HepG2 (cell line): ENCODE measurements around the gene TOMM6. TPM values are rescaled to one million over a fixed set of nuclear protein-coding genes. Genes with fewer than 3 reads are reported as not detected.

ENCODE experiments used
- AHR ChIP-seq: IDR thresholded peaks from 2 replicates; pipeline ENCODE4 v1.6.1; 2018; ENCODE audit warnings: missing genetic modification reagents, missing compliant biosample characterization
- BRF2 ChIP-seq: sonication (generic); formaldehyde crosslinking; IDR thresholded peaks from 2 replicates; pipeline ENCODE4 v1.8.1; 2022; ENCODE audit warnings: mild to moderate bottlenecking, missing genetic modification reagents
- CENPBD1 ChIP-seq: sonication (generic); formaldehyde crosslinking; IDR thresholded peaks from 2 replicates; pipeline ENCODE4 v1.8.0; 2022; ENCODE audit warnings: missing genetic modification reagents, low read depth, mild to moderate bottlenecking, borderline replicate concordance
- DMAP1 ChIP-seq: IDR thresholded peaks from 2 replicates; pipeline ENCODE4 v1.6.1; 2016
- FOSL1 ChIP-seq: sonication (generic); formaldehyde crosslinking; IDR thresholded peaks from 2 replicates; pipeline ENCODE4 v1.9.0; 2021; ENCODE audit warnings: missing genetic modification reagents, borderline replicate concordance
- FOXK1 ChIP-seq: sonication (generic); formaldehyde crosslinking; IDR thresholded peaks from 2 replicates; pipeline ENCODE4 v1.4.0; 2020; ENCODE audit warnings: low read depth, missing genetic modification reagents, borderline replicate concordance
- KLF13 ChIP-seq: sonication (generic); formaldehyde crosslinking; IDR thresholded peaks from 2 replicates; pipeline ENCODE4 v1.4.0; 2020; ENCODE audit warnings: mild to moderate bottlenecking, missing genetic modification reagents
- SAP130 ChIP-seq: IDR thresholded peaks from 2 replicates; pipeline ENCODE4 v1.6.1; 2016; ENCODE audit warnings: low read depth
- TBX2 ChIP-seq: sonication (generic); formaldehyde crosslinking; IDR thresholded peaks from 2 replicates; pipeline ENCODE4 v1.5.0; 2020; ENCODE audit warnings: missing genetic modification reagents, mild to moderate bottlenecking, borderline replicate concordance
- TGIF2 ChIP-seq: IDR thresholded peaks from 2 replicates; pipeline ENCODE4 v1.6.1; 2016; ENCODE audit warnings: control low read depth, missing compliant biosample characterization
- ZBTB14 ChIP-seq: sonication (generic); formaldehyde crosslinking; IDR thresholded peaks from 2 replicates; pipeline ENCODE4 v1.4.0; 2020; ENCODE audit warnings: missing genetic modification reagents
- ZFX ChIP-seq: sonication (generic); formaldehyde crosslinking; IDR thresholded peaks from 2 replicates; pipeline ENCODE4 v1.4.0; 2020; ENCODE audit warnings: mild to moderate bottlenecking, low read depth, missing genetic modification reagents, moderate library complexity
- ZKSCAN5 ChIP-seq: sonication (generic); formaldehyde crosslinking; IDR thresholded peaks from 2 replicates; pipeline ENCODE4 v1.5.1; 2020; ENCODE audit warnings: mild to moderate bottlenecking, missing genetic modification reagents
- ZNF10 ChIP-seq: sonication (generic); formaldehyde crosslinking; IDR thresholded peaks from 2 replicates; pipeline ENCODE4 v1.4.0; 2020; ENCODE audit warnings: mild to moderate bottlenecking, low read depth, missing genetic modification reagents, borderline replicate concordance
- ZNF205 ChIP-seq: IDR thresholded peaks from 2 replicates; pipeline ENCODE4 v1.6.1; 2018; ENCODE audit warnings: missing biosample characterization, missing genetic modification reagents
- ZNF530 ChIP-seq: sonication (generic); formaldehyde crosslinking; IDR thresholded peaks from 2 replicates; pipeline ENCODE4 v1.5.0; 2020; ENCODE audit warnings: low read depth, mild to moderate bottlenecking, missing genetic modification reagents
- ZNF562 ChIP-seq: sonication (generic); formaldehyde crosslinking; IDR thresholded peaks from 2 replicates; pipeline ENCODE4 v1.8.0; 2022; ENCODE audit warnings: missing genetic modification reagents, borderline replicate concordance
- ZNF589 ChIP-seq: sonication (generic); formaldehyde crosslinking; conservative IDR thresholded peaks from 2 replicates; pipeline ENCODE4 v1.8.0; 2022; ENCODE audit warnings: mild to moderate bottlenecking, moderate library complexity, missing genetic modification reagents
- ZNF720 ChIP-seq: sonication (generic); formaldehyde crosslinking; IDR thresholded peaks from 2 replicates; pipeline ENCODE4 v1.4.0; 2020; ENCODE audit warnings: missing genetic modification reagents
- polyA plus RNA-seq, 8 experiments: library from polyadenylated mRNA; depleted of rRNA in 3 of 8; stranded (reverse) in 7 of 8; unstranded in 1 of 8; fragments of >200 nt; fragmentation: Illumina TruSeq in 4 of 8; extraction: Trizol in 4 of 8; gene quantifications; 2 replicates each; pipeline versions ENCODE4 v1.2.1 to v1.2.3, GENCODE V29; 2011 to 2016; ENCODE audit warnings: low read depth in 4 of 8, missing spikeins in 1 of 8, mixed read lengths in 1 of 8; ENCODE audit not compliant: insufficient read depth in 1 of 8
- total RNA-seq, 5 experiments: library from RNA; depleted of rRNA; stranded (reverse); fragments of >200 nt; fragmentation: Illumina TruSeq; extraction: Trizol; gene quantifications; 2 replicates each; pipeline ENCODE4 v1.2.3, GENCODE V29; 2016; ENCODE audit warnings: low read depth in 1 of 5
- TF ChIP-seq, protein P1 (sequence below): sonication (generic); formaldehyde crosslinking; IDR thresholded peaks from 2 replicates; pipeline ENCODE4 v1.4.0; 2020; ENCODE audit warnings: missing genetic modification reagents
- TF ChIP-seq, protein P2 (sequence below): sonication (generic); formaldehyde crosslinking; IDR thresholded peaks from 2 replicates; pipeline ENCODE4 v1.8.0; 2022; ENCODE audit warnings: mild to moderate bottlenecking, missing genetic modification reagents, moderate library complexity

TOMM6 gene
- total and polyA plus RNA-seq, 2 of the 13 experiments (the other 11 are each of a cell fraction or from before 2014, with no cell fraction given), result 320 to 321 TPM

- TF ChIP-seq ZBTB14 (CRISPR knock-in tag) (no peak), ZNF10 (CRISPR knock-in tag) (no peak), FOSL1 (CRISPR knock-in tag) (no peak), BRF2 (peak; percentile 89; the same call in 1 of the 2 replicates), DMAP1 (peak; percentile 77; the same call in 1 of the 2 replicates), TBX2 (CRISPR knock-in tag) (peak; percentile 95), TGIF2 (CRISPR knock-in tag) (peak; percentile 47; the same call in 1 of the 2 replicates), ZFX (CRISPR knock-in tag) (peak; percentile 68), ZNF720 (no peak), SAP130 (CRISPR knock-in tag) (peak; percentile 75), KLF13 (CRISPR knock-in tag) (no peak; the same call in 1 of the 2 replicates), CENPBD1 (CRISPR knock-in tag) (no peak), ZNF589 (0 out of 2 replicates have a peak, but pooled peaks have one; percentile 30), AHR (no peak; the same call in none of the 2 replicates), ZNF530 (CRISPR knock-in tag) (no peak), ZNF562 (CRISPR knock-in tag) (no peak), FOXK1 (CRISPR knock-in tag) (peak; percentile 61; the same call in 1 of the 2 replicates), ZNF205 (CRISPR knock-in tag) (0 out of 2 replicates have a peak, but pooled peaks have one; percentile 64), ZKSCAN5 (CRISPR knock-in tag) (no peak)
- TF ChIP-seq, protein P1, sequence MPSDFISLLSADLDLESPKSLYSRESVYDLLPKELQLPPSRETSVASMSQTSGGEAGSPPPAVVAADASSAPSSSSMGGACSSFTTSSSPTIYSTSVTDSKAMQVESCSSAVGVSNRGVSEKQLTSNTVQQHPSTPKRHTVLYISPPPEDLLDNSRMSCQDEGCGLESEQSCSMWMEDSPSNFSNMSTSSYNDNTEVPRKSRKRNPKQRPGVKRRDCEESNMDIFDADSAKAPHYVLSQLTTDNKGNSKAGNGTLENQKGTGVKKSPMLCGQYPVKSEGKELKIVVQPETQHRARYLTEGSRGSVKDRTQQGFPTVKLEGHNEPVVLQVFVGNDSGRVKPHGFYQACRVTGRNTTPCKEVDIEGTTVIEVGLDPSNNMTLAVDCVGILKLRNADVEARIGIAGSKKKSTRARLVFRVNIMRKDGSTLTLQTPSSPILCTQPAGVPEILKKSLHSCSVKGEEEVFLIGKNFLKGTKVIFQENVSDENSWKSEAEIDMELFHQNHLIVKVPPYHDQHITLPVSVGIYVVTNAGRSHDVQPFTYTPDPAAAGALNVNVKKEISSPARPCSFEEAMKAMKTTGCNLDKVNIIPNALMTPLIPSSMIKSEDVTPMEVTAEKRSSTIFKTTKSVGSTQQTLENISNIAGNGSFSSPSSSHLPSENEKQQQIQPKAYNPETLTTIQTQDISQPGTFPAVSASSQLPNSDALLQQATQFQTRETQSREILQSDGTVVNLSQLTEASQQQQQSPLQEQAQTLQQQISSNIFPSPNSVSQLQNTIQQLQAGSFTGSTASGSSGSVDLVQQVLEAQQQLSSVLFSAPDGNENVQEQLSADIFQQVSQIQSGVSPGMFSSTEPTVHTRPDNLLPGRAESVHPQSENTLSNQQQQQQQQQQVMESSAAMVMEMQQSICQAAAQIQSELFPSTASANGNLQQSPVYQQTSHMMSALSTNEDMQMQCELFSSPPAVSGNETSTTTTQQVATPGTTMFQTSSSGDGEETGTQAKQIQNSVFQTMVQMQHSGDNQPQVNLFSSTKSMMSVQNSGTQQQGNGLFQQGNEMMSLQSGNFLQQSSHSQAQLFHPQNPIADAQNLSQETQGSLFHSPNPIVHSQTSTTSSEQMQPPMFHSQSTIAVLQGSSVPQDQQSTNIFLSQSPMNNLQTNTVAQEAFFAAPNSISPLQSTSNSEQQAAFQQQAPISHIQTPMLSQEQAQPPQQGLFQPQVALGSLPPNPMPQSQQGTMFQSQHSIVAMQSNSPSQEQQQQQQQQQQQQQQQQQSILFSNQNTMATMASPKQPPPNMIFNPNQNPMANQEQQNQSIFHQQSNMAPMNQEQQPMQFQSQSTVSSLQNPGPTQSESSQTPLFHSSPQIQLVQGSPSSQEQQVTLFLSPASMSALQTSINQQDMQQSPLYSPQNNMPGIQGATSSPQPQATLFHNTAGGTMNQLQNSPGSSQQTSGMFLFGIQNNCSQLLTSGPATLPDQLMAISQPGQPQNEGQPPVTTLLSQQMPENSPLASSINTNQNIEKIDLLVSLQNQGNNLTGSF (CRISPR knock-in tag), result no peak
- TF ChIP-seq, protein P2, sequence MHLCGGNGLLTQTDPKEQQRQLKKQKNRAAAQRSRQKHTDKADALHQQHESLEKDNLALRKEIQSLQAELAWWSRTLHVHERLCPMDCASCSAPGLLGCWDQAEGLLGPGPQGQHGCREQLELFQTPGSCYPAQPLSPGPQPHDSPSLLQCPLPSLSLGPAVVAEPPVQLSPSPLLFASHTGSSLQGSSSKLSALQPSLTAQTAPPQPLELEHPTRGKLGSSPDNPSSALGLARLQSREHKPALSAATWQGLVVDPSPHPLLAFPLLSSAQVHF (CRISPR knock-in tag), result no peak
These were observed 40.0 kb upstream of the TOMM6 start, which contains the start of gene PGC (continued) for GRCh38 chr6:41747256-41748101.
